Epidermal melanocyte (primary cell): ENCODE results near the gene OR6X1.
"Not testable (repeated sequence)": the region's sequence is repeated elsewhere in the genome, so short reads cannot be mapped to it uniquely, and the experiment has no call there.

Source experiments
- DNase-seq: peaks from one replicate; pipeline ENCODE4 v3.0.0; 2011; ENCODE audit warnings: low spot score; ENCODE audit not compliant: insufficient read length

Gene OR6X1

GRCh38 chr11:123753110-123753509, 1.2 kb downstream of the OR6X1 start:
- no peak for DNase-seq

DNA sequence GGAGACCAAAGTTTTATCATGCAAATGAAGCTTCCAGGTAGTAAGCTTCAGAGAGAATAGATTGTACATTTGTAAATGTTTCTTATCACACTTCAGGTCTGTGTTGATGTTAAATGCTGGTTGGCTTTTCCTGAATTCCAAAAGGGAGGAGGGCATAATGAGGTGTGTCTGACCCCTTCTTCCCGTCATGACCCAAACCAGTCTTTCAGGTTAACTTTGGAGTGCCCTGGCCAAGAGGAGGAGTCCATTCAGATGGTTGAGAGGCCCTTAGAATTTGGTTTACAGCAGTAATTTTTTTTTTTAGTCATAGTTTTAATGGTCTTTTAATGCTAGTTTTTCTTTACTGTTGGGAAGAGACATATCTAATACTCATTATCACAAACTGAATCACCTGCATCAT, 2.5 kb downstream of the OR6X1 start:
- DNase-seq, result no peak

DNA sequence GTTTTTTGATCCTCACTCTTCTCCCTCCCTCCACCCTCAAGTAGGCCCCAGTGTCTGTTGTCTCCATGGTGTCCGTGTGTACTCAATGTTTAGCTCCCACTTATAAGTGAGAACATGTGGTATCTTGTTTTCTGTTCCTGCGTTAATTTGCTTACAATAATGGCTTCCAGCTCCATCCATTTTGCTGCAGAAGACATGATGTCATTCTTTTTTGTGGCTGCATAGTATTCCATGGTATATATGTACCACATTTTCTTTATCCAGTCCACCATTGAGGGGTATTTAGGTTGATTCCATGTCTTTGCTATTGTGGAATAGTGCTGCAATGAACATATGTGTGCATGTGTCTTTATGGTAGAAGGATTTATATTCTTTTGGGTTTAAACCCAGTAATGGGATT, 6.0 kb downstream of the OR6X1 start:
- not testable (repeated sequence) for DNase-seq

DNA sequence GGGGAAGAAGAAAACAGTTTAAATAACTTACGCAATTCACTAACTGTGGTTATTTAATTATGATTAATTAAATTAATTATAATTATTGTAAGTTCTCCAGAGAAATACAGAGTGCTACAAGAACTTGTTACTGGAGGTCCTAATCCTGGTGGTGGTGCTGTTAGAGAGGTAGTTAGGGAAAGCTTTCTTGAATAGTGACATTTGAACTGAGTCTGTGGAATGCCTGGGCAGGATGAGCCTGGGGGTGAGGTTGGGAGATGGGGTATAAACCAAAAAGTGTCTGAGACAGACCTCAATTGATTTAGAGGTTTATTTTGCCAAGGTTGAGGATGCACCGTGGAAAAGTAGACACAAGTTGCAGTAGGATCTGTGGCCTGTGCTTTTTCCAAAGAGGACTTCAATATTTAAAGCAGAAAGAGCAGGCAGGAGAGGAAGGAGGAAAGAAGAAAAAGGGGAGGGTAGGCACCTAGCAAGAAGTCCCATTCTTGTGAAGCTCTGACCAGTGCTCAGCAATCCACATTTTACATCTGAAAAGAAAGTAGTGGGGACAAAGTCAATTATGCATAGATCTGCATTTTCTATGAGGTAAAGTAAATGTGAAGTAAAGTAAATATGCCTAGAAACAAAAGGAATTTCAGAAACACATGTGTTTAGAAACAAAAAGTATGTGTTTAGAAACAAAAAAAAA, 8.4 kb downstream of the OR6X1 start:
- no peak for DNase-seq

DNA sequence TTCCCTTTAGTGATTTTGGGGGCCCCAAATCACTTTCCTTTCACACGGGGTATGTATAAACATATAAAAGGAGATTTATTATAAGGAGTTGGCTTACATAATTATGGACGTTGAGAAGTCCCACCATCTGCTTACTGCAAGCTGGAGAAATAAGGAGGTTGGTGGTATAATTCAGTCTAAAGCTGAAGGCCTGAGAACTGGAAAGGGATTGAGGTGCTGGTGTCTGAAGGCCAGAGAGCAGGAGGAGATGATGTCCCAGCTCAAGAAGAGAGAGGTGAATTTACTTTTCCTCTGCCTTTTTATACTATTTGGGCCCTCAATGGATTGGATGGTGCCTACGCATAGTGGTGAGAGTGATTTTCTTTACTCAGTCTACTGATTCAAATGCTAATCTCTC, 11.6 kb downstream of the OR6X1 start:
- DNase-seq, result no peak

DNA sequence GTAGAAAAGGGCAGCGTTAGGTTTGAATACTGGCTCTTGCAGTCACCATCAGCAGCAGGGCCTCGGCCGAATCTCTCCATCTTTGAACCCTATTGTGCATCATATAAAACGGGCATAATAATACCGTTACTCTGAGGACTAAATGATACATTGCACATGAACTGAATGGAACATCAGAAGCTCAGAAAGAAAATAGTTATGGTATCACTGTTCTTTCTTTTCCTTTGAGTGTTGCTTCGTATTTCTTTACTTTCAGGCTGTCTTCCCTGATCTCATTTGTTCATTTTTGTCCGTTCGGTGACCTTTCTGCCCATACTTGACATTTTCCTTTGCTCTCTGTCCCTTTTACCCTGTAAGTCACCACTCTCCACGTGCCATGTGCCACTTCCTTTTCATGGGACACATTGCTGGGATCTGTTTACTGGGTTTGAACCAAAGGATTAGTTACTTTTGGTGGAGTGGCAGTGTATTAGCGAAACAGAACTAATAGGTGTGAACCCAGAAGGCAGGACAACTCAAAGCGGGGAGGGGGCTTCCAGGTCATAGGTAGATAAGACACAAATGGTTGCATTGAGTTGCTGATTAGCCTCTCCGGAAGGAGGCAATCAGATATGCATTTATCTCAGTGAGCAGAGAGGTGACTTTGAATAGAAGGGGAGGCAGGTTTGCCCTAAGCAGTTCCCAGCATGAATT, 12.1 kb downstream of the OR6X1 start:
- DNase-seq, result no peak

DNA sequence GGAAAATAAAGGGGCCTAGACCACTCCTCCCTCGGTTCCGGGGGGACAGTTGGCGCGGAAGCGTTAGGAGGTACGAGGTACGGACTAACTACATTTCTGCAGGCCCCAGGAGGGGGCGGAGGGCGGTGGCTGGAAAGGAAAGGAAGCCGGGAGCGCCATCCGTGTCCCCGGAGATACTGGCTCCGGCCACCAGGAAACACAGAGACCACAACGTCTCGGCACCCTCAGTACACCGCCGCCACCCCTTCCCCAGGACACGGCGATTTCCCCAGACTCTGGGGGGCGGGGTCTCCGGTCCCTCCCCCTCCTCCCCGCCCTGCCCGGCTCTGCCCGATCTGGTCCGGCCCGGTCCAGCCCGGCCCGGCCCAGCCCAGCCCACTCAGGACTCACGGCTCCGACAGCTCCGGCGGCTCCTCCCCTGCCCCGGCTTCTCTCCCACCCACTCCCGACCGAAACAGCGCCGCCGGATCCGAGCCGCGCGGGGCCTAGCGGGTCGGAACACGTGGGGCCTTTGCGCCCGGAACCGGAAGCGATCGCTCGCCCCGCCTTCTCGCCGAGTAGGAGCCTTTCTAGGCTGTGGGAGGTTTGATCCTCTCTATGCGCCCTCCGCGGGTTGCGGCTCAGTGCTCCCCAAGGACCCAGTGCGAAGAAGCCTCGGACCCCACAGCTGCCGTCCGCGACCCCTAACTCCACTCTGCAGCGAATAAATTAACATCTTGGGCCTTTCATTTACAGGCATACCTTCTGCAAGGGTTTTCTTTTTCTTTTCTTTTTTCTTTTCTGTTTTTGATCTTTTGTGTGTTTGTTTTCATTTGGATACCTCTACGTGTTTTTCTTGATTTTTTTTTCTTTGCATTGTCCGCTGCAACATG, 12.9 kb downstream of the OR6X1 start, which contains the start of gene ZNF202:
TSS of gene ZNF202 (minus strand) at position 502 of the 872 bp plus-strand sequence. CDS start 10,772 bp downstream, outside the sequence.
- DNase-seq, result peak; percentile 48

DNA sequence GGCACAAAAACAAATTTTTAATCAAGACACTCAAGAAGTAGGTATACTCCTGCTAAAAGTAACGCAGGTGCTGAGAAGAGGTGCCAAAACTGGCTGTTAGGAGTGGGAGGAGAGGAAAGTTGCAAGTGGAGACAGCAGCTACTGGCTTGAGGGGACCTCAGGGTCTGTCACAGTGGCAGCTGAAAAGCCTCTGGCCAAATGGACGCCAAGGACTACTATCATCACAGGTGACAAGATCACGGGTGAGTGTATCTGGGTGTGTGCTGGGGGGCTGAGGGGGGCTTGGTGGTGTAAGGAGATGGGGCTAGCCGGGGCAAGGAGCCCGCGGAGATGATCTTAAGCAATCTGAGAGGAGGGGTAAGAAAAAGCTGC, 13.5 kb downstream of the OR6X1 start:
- DNase-seq, result no peak

- no peak for DNase-seq
These were observed 15.9 kb downstream of the OR6X1 start for GRCh38 chr11:123738374-123738773.

- no peak for DNase-seq
These were observed 17.5 kb downstream of the OR6X1 start for GRCh38 chr11:123736769-123737168.

- DNase-seq, result no peak
These were observed 24.7 kb downstream of the OR6X1 start for GRCh38 chr11:123729602-123730001.

GRCh38 chr11:123725995-123726655, 28.2 kb downstream of the OR6X1 start:
- DNase-seq, result no peak

- no peak for DNase-seq
These were observed 34.9 kb downstream of the OR6X1 start for GRCh38 chr11:123719452-123719851.

DNA sequence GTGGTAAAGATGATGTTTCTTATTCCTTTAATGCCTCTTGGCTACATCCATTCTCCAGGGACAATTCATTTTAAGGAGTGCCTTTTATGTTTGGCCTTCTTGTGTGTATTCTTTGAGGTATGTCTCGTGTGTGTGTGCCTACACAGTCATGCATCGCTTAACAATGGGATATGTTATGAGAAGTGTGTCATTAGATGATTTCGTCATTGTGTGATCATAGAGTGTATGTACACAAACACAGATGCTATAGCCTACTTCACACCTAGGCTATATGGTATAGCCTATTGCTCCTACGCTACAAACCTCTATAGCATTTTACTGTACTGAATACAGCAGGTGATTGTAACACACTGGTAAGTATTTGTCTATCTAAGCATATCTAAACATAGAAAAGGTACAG, 35.8 kb downstream of the OR6X1 start:
- DNase-seq, result no peak

- DNase-seq, result no peak
These were observed 36.3 kb downstream of the OR6X1 start for GRCh38 chr11:123718063-123718462.

DNA sequence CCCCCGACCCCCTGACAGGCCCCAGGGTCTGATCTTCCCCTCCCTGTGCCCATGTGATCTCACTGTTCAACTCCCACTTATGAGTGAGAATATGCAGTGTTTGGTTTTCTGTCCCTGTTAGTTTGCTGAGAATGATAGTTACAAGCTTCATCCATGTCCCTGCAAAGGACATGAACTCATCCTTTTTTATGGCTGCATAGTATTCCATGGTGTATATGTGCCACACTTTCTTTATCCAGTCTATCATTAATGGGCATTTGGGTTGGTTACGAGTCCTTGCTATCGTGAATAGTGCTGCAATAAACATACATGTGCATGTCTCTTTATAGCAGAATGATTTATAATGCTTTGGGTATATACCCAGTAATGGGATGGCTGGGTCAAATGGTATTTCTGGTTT, 41.7 kb downstream of the OR6X1 start:
- DNase-seq, result not testable (repeated sequence)

DNA sequence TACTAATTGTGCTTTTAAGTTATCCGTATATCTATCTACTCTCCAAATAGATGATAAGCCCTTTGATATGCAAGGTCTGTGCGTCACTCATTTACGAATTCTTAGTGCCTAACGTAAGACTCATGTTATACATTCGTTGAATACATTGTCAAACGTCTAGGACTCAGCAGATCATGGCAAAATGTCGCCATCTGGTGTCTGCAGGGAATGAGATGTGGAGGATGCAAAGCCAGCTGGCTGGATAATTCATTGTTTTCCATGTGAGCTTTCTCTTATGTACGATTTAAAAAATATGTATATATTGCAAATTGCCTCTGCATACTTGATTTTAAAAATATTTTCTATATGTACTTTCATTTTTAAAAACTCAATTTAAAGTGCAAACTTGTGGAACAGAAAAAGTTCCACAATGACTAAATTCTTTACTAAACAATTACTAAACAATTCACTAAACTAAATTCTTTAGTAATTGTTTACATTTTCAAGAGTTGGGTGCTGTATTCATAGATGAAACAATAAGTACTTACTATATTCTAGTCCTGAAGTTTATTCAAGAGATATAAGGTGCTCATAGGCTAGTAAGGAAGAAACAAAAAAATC, 46.6 kb downstream of the OR6X1 start:
- peak; percentile 65 for DNase-seq

- DNase-seq, result no peak
These were observed 47.1 kb downstream of the OR6X1 start for GRCh38 chr11:123707206-123707605.

- DNase-seq, result no peak
These were observed 50.0 kb downstream of the OR6X1 start for GRCh38 chr11:123704341-123704740.
